CD4-positive, alpha-beta T cell treated with Interleukin-6 for 4 hours (primary cell): ENCODE measurements around the gene FKTN.

Experiments
- DNase-seq: peaks from one replicate; pipeline ENCODE4 v3.0.0-alpha.2; 2020; ENCODE audit warnings: mixed read lengths

FKTN gene

DNA sequence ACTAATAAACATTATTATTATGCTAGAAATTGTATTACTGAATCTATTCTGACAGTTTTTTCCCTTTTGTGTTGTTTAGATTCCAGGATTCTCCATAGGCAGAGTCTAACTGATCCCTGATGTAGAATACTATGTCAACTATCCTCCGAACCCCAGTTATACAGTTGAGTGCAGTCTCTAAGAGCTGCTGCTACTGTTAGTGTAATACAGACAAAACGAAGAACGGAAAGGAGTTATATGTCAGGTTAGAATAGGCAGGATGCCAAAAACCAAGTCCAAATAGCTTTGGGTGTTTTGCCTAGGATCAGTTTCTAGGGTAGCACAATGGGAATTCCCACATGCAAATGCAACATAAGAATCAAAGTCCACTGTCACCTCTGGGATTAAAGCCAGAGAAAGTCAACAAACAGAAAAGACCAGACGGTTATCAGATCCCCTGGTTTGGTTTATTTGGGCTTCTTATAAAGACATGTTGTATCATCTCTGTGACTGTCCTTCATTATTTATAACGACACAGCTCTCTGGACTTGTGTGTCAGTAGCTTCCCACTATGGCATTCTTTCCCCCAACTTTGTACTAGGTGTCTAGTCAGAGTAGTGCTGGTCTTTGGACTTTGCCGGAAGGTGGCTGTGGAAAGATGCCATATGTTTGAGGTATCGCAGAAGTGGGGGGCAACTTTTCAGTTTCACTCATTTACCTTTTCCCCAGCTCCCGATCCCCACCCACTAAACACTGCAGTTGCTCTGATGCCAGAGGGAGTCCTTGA lies 121.5 kb downstream of the FKTN start:
- no peak for DNase-seq

- DNase-seq, result no peak
These were observed 123.4 kb downstream of the FKTN start for GRCh38 chr9:105681313-105681712.

GRCh38 chr9:105681724-105682123 lies 123.8 kb downstream of the FKTN start:
- DNase-seq, result no peak

GRCh38 chr9:105683688-105684275 lies 125.9 kb downstream of the FKTN start:
- no peak for DNase-seq

- no peak for DNase-seq
These were observed 129.0 kb downstream of the FKTN start for GRCh38 chr9:105686936-105687335.
